Stimulated activated CD8-positive, alpha-beta memory T cell treated with anti-CD3 and anti-CD28 coated beads, Interleukin-7, amount 100 ng/mL, for 24 hours (primary cell): ENCODE results near the gene CDKL1.
"Not testable (repeated sequence)": the region's sequence is repeated elsewhere in the genome, so short reads cannot be mapped to it uniquely, and the experiment has no call there.

ENCODE experiments used
- DNase-seq: peaks from one replicate; pipeline ENCODE4 v3.0.0-alpha.2; 2020; ENCODE audit warnings: low read depth

The CDKL1 gene

DNA sequence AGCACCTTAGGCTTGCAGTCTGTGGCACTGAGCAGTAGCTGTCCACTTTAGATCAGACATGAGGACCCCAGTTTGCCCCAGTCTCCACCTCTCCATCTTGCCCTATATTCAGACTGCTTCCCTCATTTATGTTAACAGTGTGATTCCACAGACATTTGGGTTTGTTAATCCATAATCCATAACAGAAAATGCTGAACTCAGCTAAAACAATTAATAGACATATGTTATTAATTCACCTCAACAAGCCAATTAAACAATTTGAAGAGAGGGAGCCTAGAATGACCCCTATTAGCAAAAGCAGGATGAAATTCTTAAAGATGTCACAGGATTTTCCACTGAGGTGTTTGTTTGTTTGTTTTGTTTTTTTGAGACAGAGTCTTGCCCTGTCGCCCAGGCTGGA is 9.1 kb downstream of the CDKL1 start:
- DNase-seq: no peak

DNA sequence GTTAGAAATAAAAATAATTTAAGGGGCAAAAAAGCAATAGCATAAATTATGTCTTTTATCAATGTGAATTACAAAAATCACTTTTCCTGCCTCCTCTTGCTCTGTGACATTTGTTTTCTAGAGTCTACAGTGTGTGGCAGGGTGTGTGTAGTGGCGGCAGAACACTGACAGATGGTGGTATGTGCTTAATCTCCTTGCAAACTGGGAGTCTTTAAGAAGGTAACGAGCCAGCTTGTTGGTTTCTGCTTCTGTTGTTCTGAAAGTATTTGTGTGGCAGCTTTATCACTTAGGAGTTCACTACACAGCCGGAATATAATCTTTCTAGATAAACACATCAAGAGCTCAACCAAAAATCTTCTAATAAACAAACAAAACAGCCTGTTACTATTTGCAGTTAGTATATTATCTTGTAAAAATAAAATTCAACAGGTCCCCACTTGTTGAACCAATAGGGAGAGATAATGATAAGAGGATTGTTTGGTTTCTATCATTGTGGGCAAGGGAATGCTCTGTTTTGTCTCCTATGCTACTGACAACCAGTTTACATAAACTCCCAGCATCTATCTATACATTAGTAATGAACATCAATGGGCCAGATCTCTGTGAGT is 13.0 kb downstream of the CDKL1 start:
- DNase-seq: no peak

DNA sequence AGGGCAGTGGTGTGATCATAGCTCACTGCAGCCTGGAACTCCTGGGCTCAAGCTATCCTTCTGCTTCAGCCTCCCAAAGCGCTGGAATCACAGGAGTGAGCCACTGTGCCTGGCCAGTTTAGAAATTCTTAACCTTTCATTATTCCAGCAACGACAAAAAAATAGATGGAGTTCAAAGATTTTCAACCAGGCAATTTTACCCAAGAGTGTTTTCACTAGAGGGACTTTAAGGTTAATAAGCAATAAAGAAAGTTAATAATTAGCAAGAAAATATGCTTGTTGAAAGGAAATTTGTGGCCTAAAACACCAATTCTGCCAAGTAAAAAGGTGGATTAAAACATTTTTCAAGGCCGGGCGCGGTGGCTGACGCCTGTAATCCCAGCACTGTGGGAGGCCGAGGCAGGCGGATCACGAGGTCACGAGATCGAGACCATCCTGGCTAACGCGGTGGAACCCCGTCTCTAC is 14.8 kb downstream of the CDKL1 start:
- no peak for DNase-seq

DNA sequence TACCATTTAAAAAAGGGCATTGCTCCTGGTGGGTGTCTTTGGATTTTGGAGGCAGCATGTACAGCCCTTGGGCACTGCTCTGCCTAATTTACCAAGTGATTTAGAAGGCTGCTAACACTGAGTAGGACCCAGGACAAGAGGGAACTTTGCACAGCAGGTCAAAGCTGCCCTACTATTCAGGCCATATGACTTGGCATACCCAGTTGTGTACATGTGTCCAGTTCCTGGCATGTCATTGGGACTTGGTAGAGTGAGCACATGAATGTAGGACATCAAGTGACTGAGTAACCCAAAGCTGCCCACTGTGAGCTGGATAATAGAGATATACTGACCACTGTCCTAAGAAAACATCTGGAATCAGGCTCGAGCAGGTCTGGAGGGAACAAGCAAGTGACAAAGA is 15.7 kb downstream of the CDKL1 start:
- no peak for DNase-seq

DNA sequence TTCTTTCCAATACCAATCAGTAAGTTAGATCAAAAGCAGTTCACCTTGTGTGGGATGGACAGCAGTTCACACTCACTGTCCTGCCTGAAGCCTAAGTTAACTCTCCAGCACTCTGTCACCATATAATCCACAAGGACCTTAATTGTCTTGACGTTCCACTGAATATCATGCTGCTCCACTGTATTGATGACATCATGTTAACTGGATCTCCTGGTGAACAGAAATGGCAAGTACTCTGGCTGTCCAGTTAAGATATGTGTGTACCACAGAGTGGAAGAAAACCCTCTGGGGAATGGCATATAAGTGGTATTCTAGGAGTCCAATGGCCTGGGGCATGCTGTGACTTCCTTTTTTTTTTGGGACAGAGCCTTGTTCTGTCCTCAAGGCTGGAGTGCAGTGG is 16.2 kb downstream of the CDKL1 start:
- DNase-seq: no peak

DNA sequence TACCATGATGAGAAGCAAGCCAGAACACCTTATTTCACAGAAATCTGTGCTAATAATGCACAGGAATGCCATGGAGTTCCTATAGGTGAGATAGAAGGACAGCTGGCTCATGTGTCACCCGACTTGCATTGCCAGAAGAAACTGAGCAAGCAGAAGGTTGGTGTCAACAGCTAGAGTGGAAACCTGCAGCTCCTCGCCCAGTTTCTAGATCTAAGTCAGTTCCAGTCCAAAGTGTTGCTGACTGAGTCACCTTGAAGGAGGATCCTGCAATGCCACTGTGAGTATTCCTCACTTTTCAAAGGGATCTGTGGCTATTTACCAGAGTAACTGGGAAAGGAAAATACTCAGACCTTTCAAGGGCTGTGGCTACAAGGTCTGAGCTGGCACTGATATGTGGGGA is 17.1 kb downstream of the CDKL1 start:
- DNase-seq: no peak

DNA sequence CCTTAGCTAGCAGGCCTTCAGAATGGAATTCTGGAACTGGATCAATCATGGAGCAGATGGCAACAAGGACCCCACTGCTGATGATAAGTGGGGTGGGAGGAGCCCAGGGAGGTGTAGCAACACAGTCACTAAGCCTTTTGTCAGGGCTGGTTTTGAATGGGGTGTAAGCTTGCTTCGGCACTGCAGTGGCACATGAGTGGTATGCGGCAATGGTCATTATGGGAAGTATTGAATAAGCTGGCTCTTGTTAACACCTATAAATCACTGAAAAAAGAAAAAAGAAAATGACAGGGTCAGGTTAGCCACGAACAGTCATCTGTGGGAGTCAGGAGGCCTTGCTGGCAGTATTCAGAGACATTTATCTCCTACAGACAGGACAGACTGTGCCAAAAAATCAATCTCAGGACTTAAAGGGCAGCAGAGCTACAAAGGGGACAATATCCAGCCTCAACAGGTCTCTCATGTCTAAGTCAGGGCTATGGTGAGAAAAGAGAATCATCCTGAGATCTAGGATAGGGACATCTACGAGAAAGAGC is 19.1 kb downstream of the CDKL1 start:
- DNase-seq: no peak

DNA sequence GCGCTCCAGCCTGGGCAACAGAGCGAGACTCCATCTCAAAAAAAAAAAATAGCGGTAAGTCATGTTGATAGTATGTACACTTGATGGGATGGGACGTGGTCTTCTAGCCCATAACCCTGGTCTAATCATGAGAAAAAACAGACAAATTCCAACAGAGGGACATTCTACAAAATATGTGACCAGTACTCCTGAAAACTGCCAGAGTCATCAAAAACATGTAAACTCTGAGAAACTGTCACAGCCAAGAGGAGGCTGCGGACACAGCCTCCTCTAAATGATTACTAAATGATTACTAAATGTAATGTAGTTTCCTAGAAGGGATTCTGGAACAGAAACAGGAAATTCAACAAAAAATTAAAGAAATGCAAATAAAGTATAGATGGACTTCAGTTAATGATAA is 20.9 kb downstream of the CDKL1 start:
- no peak for DNase-seq

DNA sequence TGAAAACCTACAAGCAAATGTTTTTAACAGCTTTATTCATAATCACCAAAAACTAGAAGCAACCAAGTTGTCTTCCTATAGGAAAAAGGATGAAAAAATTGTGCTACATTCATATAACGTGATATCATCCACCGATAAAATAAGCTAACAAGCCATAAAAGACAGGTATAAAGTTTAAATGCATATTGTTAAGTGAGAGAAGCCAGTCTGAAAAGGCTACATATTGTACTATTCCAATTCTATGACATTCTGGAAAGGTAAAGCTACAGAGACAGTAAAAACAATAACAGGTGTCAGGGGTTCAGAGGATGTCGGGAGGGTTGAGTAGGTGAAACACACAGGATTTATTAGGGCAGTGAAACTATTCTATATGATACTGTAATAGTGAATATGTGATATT is 22.7 kb downstream of the CDKL1 start:
- no peak for DNase-seq

DNA sequence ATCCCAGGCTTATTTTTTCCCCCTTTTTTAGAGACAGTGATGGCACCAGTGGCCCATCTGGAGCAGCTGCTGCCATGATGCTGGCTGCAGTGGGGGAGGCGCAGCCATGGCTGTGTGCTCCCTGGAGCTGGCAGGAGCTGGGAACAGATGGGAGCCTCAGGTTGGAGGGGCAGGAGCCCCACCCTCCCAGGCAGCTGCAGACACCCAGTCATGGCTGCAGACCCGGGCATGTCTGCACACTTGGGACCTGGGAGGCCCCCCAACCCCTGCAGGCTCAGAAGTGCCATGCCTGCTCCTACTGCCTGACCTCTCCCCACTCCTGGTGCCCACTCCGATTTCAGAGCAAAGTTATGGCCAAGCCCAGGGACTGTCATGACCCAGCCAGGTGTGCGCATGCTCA is 25.1 kb downstream of the CDKL1 start:
- DNase-seq: no peak

DNA sequence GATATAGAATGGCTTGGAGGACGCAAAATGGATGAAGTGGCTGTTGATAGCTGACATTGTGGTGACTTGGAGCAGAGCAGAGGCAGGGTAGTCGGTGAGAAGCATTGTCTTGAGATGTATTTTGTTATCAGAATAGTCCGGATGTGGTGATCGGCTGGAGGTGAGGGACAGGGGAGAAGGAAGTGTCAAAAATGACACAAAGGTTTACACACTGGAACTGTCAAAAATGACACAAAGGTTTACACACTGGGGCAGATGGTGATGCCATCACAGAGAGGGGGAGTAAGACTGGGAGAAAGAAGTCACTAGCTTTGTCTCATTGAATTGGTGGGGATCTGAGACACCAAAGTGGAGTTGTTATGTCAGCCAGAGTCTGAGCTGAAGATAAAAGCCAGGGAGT is 30.1 kb downstream of the CDKL1 start:
- no peak for DNase-seq

DNA sequence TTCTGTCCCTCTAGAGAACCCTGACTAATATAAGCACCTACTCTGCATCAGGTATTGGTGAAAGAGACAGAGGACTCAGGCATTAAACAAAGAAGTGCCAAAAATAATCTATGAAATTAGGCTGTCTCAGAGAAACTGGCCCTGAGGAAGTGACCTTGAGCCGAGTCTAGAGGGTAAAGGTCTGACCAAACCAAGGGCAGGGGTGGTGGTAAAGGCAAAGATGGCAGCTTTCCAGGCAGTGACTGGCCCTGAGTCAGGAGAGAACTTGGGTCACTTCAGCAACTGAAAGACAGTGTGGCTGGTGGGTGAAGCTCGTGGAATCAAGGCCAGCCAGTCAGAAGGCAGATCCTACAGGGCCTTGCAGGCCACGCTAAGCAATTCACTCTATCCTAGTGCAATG is 30.6 kb downstream of the CDKL1 start:
- DNase-seq: no peak

DNA sequence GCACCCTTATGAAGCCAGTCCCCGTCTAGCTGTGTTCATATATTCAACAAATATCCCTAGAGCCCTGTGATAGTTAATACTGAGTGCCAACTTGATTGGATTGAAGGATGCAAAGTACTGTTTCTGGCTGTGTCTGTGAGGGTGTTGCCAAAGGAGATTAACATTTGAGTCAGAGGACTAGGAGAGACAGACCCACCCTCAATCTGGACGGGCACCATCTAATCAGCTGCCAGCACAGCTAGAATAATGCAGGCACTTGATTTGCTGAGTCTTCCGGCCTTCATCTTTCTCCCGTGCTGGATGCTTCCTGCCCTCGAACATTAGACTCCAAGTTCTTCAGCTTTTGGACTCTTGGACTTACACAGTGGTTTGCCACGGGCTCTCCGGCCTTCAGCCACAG is 31.1 kb downstream of the CDKL1 start:
- DNase-seq: not testable (repeated sequence)

DNA sequence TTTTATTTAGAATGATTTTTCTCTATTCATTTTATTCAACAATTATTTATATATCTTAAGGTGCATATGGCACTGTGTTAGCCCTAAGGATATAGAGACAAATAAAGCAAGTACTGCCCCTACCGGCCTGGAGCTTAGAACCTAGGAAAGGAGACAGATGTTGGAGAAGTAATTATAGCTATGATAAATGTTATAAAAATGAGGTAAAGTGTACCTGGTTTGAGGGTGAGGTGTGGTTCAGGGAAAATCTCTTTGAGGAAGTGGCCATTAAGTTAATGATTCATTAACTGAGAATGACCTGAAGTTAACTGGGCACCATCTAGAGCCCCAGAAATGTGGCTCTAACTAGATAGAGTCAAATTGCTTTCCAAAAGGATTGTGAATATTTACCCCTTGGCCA is 31.9 kb downstream of the CDKL1 start:
- no peak for DNase-seq

DNA sequence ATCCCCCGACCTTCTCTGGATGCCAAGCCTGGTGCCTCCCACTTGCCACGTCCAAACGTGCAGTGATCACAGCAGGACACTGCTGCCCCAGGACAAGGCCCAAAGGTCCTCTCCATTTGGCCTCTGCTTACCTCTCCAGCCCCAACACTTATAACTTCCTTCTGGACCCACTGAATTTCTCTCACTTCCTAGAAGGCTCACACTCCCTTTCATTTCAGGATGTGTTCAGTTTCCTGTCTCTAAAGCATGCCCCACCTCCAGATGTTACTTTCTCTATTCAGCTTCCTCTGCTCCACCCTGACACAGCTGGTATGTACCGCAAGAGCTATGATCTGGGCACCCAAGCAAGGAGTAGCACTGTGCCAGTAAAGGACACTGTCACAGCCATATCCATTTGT is 33.0 kb downstream of the CDKL1 start:
- no peak for DNase-seq

DNA sequence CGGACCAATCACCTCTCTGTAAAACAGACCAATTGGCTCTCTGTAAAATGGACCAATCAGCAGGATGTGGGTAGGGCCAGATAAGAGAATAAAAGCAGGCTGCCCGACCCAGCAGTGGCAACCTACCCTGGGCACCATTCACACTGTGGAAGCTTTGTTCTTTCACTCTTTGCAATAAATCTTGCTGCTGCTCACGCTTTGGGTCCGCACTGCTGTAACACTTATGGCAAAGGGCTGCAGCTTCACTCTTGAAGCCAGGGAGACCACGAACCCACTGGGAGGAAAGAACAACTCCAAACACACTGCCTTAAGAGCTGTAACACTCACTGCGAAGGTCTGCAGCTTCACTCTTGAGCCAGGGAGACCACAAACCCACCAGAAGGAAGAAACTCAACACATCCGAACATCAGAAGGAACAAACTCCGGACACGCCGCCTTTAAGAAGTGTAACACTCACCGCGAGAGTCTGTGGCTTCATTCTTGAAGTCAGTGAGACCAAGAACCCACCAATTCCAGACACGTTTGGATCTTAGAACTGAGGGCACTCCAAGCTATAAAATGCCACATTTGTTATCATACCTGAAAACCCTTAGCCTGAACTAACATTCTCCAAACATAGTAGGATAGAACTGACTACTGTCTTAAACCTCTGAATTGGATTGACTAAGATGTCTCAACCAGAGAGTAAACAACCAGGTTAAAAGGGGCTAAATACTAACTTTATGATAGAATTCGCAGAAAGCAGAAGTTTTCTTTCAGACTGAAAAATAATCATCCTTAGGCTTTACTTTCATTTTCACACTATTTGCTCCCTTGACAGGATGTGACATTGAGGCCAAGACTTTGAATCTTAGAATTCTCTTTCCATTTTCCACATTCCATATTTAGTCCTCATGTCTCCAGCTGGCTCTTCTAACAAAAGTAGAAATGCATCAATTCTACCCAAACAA is 33.6 kb downstream of the CDKL1 start:
- DNase-seq: no peak

DNA sequence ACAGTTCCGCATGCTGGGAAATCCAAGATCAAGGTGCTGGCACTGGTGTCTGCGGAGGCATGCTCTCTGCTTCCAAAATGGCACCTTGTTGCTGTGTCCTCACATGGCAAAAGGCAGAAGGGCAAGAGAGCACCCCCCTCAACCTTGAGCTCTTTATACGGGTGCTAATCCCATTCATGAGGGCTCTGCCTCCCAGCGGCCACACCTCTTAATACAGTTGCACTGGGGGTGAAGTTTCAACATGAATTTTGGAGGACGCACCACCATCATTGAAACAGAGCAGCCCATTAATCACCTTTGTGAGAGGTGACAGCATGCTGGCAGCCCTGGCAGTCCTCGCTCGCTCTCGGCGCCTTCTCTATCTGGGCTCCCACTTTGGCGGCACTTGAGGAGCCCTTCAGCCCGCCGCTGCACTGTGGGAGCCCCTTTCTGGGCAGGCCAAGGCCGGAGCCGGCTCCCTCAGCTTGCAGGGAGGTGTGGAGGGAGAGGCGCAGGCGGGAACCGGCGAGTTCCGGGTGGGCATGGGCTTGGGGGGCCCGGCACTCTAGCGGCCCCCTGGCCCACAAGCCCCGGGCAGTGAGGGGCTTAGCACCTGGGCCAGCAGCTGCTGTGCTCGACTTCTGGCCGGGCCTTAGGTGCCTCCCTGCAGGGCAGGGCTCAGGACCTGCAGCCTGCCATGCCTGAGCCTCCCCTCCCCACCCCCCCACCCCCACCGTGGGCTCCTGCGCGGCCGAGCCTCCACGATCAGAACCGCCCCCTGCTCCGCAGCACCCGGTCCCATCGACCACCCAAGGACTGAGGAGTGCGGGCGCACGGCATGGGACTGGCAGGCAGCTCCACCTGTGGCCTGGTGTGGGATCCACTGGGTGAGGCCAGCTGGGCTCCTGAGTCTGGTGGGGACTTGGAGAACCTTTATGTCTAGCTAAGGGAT is 34.9 kb downstream of the CDKL1 start:
- DNase-seq: not testable (repeated sequence)

DNA sequence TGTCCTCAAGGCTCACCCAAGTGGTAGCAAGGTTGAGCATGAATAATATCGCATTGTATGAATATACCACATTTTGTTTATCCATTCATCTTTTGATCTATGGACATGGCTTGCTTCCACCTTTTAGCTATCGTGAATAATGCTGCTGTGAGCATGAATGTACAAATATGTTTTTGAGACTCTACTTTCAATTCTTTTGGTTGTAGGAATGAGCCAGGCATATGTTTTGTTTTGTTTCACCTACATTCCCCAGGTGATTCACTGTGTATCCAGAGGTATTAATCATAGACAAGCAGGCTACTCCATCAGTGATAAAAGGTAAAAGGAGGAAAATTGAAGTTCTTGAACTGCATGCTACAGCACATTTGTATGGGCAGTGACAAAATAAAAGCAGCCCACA is 35.8 kb downstream of the CDKL1 start:
- DNase-seq: no peak

DNA sequence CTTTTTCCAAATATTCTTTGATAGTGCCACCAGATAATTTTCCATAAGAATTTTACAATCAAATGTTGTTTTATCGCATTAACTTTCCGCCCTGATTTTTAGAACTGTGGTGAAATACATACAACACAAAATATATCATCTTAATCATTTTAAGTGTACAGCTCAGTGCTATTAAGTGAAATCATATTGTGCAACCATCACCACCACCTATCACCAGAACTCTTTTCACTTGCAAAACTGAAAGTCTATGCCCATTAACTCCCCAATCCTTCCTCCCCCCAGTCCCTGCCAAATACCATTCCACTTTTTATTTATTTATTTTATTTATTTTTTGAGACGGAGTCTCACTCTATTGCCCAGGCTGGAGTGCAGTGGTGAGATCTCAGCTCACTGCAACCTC is 36.6 kb downstream of the CDKL1 start:
- no peak for DNase-seq

DNA sequence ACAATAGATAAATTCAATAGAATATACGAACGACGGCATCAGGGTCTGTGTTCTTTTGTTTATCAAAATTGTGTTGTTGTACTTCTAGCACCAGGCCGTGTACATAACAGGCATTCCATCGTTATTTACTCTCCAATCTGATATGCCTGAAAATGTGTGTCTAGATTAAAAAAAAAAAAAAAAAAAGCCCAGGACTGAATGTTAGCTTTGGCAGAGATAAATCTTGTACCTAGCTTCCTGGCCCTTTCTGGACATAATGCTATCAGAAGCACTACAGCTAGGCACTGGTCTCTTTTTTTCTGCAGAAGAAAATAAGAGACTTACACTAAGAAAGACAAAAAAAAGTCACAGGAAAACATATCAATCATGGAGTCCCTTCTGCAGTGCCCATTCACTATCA is 37.0 kb downstream of the CDKL1 start:
- DNase-seq: no peak

DNA sequence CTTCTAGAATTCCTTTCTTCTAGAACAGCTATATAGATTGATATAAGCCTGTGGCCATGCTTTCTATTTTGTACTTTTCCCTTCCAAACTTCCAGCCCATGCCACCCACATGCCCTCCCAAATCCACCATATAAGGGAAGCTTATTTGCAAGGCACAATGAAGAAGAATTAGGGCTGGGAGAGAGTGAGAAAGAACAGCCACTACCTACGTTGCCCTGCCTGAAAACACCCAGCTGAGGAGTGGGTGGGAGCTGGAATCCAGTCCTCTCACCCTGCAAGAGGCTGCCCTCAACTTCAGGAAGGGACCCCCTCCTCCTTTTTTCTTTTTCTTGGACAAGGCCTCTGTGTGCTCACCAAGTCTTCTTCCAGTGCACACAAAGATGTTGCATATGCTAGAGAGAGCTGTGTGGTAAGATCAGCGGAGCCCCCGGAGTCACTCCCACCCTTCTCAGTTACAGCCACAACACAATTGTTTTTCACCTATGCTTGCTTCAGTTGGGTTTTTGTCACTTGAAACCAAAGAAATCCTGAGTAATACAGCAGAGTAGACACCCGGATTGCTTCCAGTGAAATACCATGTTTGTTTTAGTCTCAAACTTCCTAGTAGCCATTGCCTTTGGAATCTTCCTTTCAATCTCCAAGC is 38.8 kb downstream of the CDKL1 start:
- no peak for DNase-seq

DNA sequence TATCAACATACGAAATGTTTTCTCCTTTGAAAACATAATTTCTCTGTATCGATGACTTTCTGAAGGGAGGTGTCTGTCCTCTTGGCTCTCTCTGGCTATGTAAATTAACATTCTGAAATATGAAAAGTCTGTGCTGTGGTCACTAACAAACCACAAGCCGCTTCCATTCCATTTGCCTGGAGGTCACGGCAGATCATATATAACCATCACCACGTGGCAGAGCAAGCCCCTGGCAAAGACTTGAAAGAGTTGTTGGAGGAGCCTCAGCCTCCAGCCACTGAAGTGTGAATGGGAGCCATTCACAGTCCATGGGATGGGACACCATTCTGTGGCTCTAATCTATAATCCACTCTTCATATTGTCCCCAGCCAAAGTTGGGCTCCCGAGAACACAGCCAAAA is 39.6 kb downstream of the CDKL1 start:
- no peak for DNase-seq
